ENCODE measurements around the gene COL6A2.

- TF ChIP-seq MAX (IDR thresholded peaks at IDR 0.05), result no peak
- no peak for TF ChIP-seq TAF1 (IDR thresholded peaks at IDR 0.05; ENCODE audit: low read depth)
- TF ChIP-seq RAD21 (IDR thresholded peaks at IDR 0.05; ENCODE audit: low read depth), result no peak
These were observed 2.7 kb upstream of the COL6A2 start for GRCh38 chr21:46095083-46095719.

Measured in Ishikawa (cell line).